A673 (cell line): ENCODE measurements around the gene SHISAL1. TPM values are rescaled to one million over a fixed set of nuclear protein-coding genes. Genes with fewer than 3 reads are reported as not detected.

Experiments used
- BruUV-seq: library from RNA; stranded (reverse); fragments of 400-500 nt; replicated peaks from 2 replicates; lab custom pipeline; 2021; lab: Mats Ljungman, UMichigan
- CTCF ChIA-PET: fragments of 300-600 bp; sonication (Branson Sonifier 250); formaldehyde crosslinking; loops from one replicate; lab custom pipeline; 2022; ENCODE audit warnings: antibody characterized with exemption; lab: Charles Lee
- POLR2A ChIA-PET: fragments of 300-600 bp; sonication (Branson Sonifier 250); formaldehyde crosslinking; loops from one replicate; lab custom pipeline; 2022; ENCODE audit warnings: antibody characterized with exemption; ENCODE audit not compliant: low non-redundant PET; lab: Charles Lee
- DNase-seq: peaks from one replicate; pipeline ENCODE4 v3.0.0-alpha.2; 2015; ENCODE audit warnings: low spot score
- H3K27ac ChIP-seq: fragments of 200-600 bp; sonication (generic); 2 replicates; pipeline ENCODE4 v1.5.1; 2016; ENCODE audit warnings: mixed run types, low read depth, mild to moderate bottlenecking, mixed read lengths, antibody characterized with exemption, low read length; ENCODE audit not compliant: poor library complexity, severe bottlenecking
- H3K27me3 ChIP-seq: fragments of 200-600 bp; sonication (generic); replicated peaks from 2 replicates; pipeline ENCODE4 v1.6.1; 2017; ENCODE audit warnings: mixed run types, low read depth, mild to moderate bottlenecking, mixed read lengths, antibody characterized with exemption, low read length; ENCODE audit not compliant: insufficient read depth, poor library complexity
- H3K36me3 ChIP-seq: fragments of 200-600 bp; sonication (generic); 2 replicates; pipeline ENCODE4 v1.6.1; 2016; ENCODE audit warnings: mixed run types, mild to moderate bottlenecking, mixed read lengths, antibody characterized with exemption, low read length; ENCODE audit not compliant: insufficient read depth, poor library complexity, severe bottlenecking
- H3K4me1 ChIP-seq: fragments of 200-600 bp; sonication (generic); 2 replicates; pipeline ENCODE4 v1.6.1; 2017; ENCODE audit warnings: mixed run types, mild to moderate bottlenecking, mixed read lengths, antibody characterized with exemption, low read length; ENCODE audit not compliant: insufficient read depth, poor library complexity, severe bottlenecking
- H3K4me3 ChIP-seq: fragments of 200-600 bp; sonication (generic); 2 replicates; pipeline ENCODE4 v1.5.1; 2016; ENCODE audit warnings: low read depth, mixed run types, mild to moderate bottlenecking, mixed read lengths, low read length; ENCODE audit not compliant: poor library complexity, severe bottlenecking
- H3K9me3 ChIP-seq: fragments of 200-600 bp; sonication (generic); 2 replicates; pipeline ENCODE4 v1.6.1; 2016; ENCODE audit warnings: mixed run types, low read depth, mild to moderate bottlenecking, mixed read lengths, antibody characterized with exemption, low read length; ENCODE audit not compliant: poor library complexity, severe bottlenecking
- CTCF ChIP-seq: fragments of 300-800, 200-600 bp; sonication (generic); conservative IDR thresholded peaks from 2 replicates; pipeline ENCODE4 v1.5.1; 2017; ENCODE audit warnings: low read depth, mild to moderate bottlenecking, antibody characterized with exemption, low read length, moderate library complexity, mixed read lengths
- EZH2 ChIP-seq: fragments of 200-600 bp; sonication (generic); IDR thresholded peaks from 2 replicates; pipeline ENCODE4 v1.6.1; 2017; ENCODE audit warnings: borderline replicate concordance, low read depth, mild to moderate bottlenecking, mixed read lengths, antibody characterized with exemption, low read length; ENCODE audit not compliant: poor library complexity, severe bottlenecking
- intact Hi-C: fragments of 100-400 bp; cut with micrococcal nuclease; formaldehyde crosslinking; loops from one replicate; pipeline ENCODE4 v1.10.0; 2022; ENCODE audit not compliant: unreplicated experiment
- total RNA-seq: library from RNA; stranded (reverse); gene quantifications from 2 replicates; pipeline ENCODE4 v1.2.3, GENCODE V29; 2021

The SHISAL1 gene
- total RNA-seq, 1 experiment from 2014 or later: 1.8 TPM

- Histone ChIP-seq H3K27ac (no peak overlapping the region), H3K9me3 (no peaks in the 10 kb centered on the region), H3K4me3 (no peak overlapping the region), H3K27me3 (no peaks in the 10 kb centered on the region), H3K4me1 (peaks cover 12% of the 10 kb centered on the region), H3K36me3 (no peaks in the 10 kb centered on the region)
- ChIA-PET POLR2A (no interaction called here), CTCF (interaction anchor here (1.7 kb wide), 1 partner anchor 267 kb away, joined by 4 read pairs; no protein-coding TSS in a partner anchor)
- DNase-seq: no peak
- TF ChIP-seq EZH2 (no peak), CTCF (no peak)
- BruUV-seq: no TSS peak
- intact Hi-C loops: no loop called here
Observed at GRCh38 chr22:44260216-44261035, 52.3 kb downstream of the SHISAL1 start.

- Histone ChIP-seq H3K27me3 (no peaks in the 10 kb centered on the region), H3K4me3 (no peak overlapping the region), H3K4me1 (peaks cover 12% of the 10 kb centered on the region), H3K36me3 (no peaks in the 10 kb centered on the region), H3K27ac (no peak overlapping the region), H3K9me3 (no peaks in the 10 kb centered on the region)
- POLR2A ChIA-PET: no interaction called here
- BruUV-seq: no TSS peak
- intact Hi-C loops: no loop called here
- no peak for DNase-seq
- CTCF ChIA-PET: interaction anchor here (1.7 kb wide), 1 partner anchor 266 kb away, joined by 4 read pairs; no protein-coding TSS in a partner anchor
- no peak for TF ChIP-seq CTCF
- no peak for TF ChIP-seq EZH2
Observed at GRCh38 chr22:44259366-44260215, 53.2 kb downstream of the SHISAL1 start.

DNA sequence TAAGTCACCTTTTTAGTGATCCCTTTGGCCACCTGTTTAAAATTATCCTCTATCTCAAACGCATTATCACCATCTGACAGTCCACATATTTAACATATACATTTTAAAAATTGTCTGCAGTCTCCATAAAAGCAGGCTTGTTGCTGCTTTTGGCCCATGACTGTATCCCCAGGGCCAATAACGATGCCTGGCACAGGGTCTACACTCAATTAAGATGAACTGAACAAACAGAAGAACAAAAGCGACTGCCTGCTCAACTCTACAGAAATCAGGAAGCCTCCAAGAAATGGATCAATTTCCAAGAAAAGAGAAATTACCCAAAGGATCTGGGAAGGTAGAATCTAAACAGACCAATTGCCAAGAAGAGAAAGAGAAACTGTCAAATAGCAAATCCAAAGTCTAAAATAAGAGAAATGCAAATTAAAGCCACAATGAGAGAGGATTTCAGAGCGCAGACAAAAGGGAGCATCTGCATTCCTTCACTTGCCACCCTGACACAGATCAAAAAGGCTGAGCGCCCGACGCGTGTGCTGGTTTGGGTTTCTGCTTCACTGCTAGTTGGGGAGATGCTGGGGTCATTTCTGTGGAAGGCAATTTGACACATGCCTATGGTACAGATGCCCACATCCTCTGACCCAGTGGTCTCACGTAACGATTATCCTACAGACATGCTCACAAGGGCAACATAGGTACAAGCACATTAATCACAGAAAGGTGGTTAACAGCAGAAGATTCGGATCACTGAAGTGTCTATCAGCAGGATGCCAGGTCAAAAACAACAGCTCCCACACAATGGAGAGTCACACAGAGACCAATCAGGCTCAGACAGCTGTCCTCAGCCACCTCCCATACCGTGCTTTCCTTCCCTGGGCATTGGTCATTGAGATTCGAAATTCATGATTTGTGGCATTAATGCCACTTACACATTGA, 55.9 kb downstream of the SHISAL1 start:
- BruUV-seq: no TSS peak
- ChIA-PET CTCF (no interaction called here), POLR2A (no interaction called here)
- TF ChIP-seq EZH2 (no peak), CTCF (no peak)
- DNase-seq: no peak
- Histone ChIP-seq H3K4me3 (no peak overlapping the region), H3K9me3 (no peaks in the 10 kb centered on the region), H3K4me1 (peaks cover 2% of the 10 kb centered on the region), H3K27me3 (no peaks in the 10 kb centered on the region), H3K36me3 (no peaks in the 10 kb centered on the region), H3K27ac (no peak overlapping the region)
- intact Hi-C loops: no loop called here
